ENCODE measurements around the gene TEKTIP1. TPM values are rescaled to one million over a fixed set of nuclear protein-coding genes. Genes with fewer than 3 reads are reported as not detected.
A peak's percentile ranks its signal among the peaks of the same experiment; 100 is the strongest.

The TEKTIP1 gene
- total RNA-seq, 6 donors from 2014 or later: 1.6 to 7.3 (median 6.2) TPM; not detected in 3

GRCh38 chr19:3503036-3503572 is 35.9 kb upstream of the TEKTIP1 start:
- Histone ChIP-seq H3K4me3 (no peak overlapping the region), H3K36me3 (no peaks in the 10 kb centered on the region), H3K9me3 (no peaks in the 10 kb centered on the region), H3K4me1 (peaks cover 18 to 50% (median 27%) of the 10 kb centered on the region in 4 donors), H3K27me3 (no peaks in the 10 kb centered on the region), H3K27ac (no peak overlapping the region)
- WGBS, 2 donors: 80 to 88% methylated on average over 13 of the region's 13 CpGs
- TF ChIP-seq POLR2A (IDR thresholded peaks at IDR 0.05): no peak
- TF ChIP-seq POLR2AphosphoS5 (IDR thresholded peaks at IDR 0.05): no peak
- no peak for TF ChIP-seq CTCF (IDR thresholded peaks at IDR 0.05)
- TF ChIP-seq EP300 (IDR thresholded peaks at IDR 0.05): no peak
- ATAC-seq (ENCODE audit: low FRiP score in 2 of 2): no peak
- DNase-seq: no peak

- Histone ChIP-seq H3K4me1 (peaks cover 18 to 49% (median 25%) of the 10 kb centered on the region in 4 donors), H3K27ac (peak overlapping the region in 2 of 4 donors; percentile 78 to 96), H3K36me3 (peaks cover 0 to 5% (median 3%) of the 10 kb centered on the region in 4 donors), H3K4me3 (no peak overlapping the region), H3K27me3 (no peaks in the 10 kb centered on the region), H3K9me3 (no peaks in the 10 kb centered on the region)
- 71 to 85% methylated on average over 5 of the region's 5 CpGs for WGBS, 2 donors
- ATAC-seq (ENCODE audit: low FRiP score in 2 of 2) (no peak), DNase-seq (no peak)
- TF ChIP-seq CTCF (IDR thresholded peaks at IDR 0.05) (no peak), EP300 (IDR thresholded peaks at IDR 0.05) (no peak)
These were observed 34.2 kb upstream of the TEKTIP1 start for GRCh38 chr19:3504735-3505134.

- peak in 1 of 4 donors; percentile 75 for TF ChIP-seq EP300 (IDR thresholded peaks at IDR 0.05)
- TF ChIP-seq POLR2A (IDR thresholded peaks at IDR 0.05): peak in 3 of 4 donors; percentile 67 to 80 (median 78)
- peak in 2 of 6 experiments; percentile 21 to 23 for TF ChIP-seq CTCF (IDR thresholded peaks at IDR 0.05)
- TF ChIP-seq POLR2AphosphoS5 (IDR thresholded peaks at IDR 0.05): peak; percentile 69 to 78
- DNase-seq (peak; percentile 100), ATAC-seq (ENCODE audit: low FRiP score in 2 of 2) (peak; percentile 98)
- peak within 1 kb of the TSS; percentile 86 to 100 (median 98) for H3K4me3 ChIP-seq
- H3K9me3 ChIP-seq: no peaks in the 10 kb centered on the region
- WGBS, 2 donors: 3 to 5% methylated on average over 15 to 38 of the region's 79 CpGs
- H3K36me3 ChIP-seq: peaks cover 0 to 14% (median 7%) of the 10 kb centered on the region in 4 donors
- H3K4me1 ChIP-seq: peaks cover 15 to 44% (median 21%) of the 10 kb centered on the region in 4 donors
- peak within 1 kb of the TSS; percentile 86 to 96 (median 88) for H3K27ac ChIP-seq
- H3K27me3 ChIP-seq: no peaks in the 10 kb centered on the region
These were observed 33.2 kb upstream of the TEKTIP1 start, which contains the start of gene FZR1 for GRCh38 chr19:3505598-3506383. TSS of gene FZR1 (plus strand) at chr19:3506311. CDS start at chr19:3522990, 16,679 bp downstream.

- H3K27me3 ChIP-seq: no peaks in the 10 kb centered on the region
- DNase-seq (peak in 1 of 2 donors; percentile 30), ATAC-seq (ENCODE audit: low FRiP score in 2 of 2) (peak in 1 of 2 donors; percentile 18)
- H3K36me3 ChIP-seq: peaks cover 0 to 21% (median 8%) of the 10 kb centered on the region in 4 donors
- WGBS, 2 donors: 0 to 1% methylated on average over 15 to 43 of the region's 69 CpGs
- H3K27ac ChIP-seq: peak overlapping the region; percentile 86 to 96 (median 88)
- H3K4me3 ChIP-seq: peak overlapping the region; percentile 86 to 100 (median 98)
- no peaks in the 10 kb centered on the region for H3K9me3 ChIP-seq
- TF ChIP-seq CTCF (IDR thresholded peaks at IDR 0.05): no peak
- no peak for TF ChIP-seq EP300 (IDR thresholded peaks at IDR 0.05)
- TF ChIP-seq POLR2A (IDR thresholded peaks at IDR 0.05): no peak
- no peak for TF ChIP-seq POLR2AphosphoS5 (IDR thresholded peaks at IDR 0.05)
- peaks cover 15 to 39% (median 19%) of the 10 kb centered on the region in 4 donors for H3K4me1 ChIP-seq
These were observed 32.3 kb upstream of the TEKTIP1 start for GRCh38 chr19:3506384-3507340.

Measured in upper lobe of left lung (tissue), 6 donors.